ENCODE data around the gene CFHR5.

GRCh38 chr1:196997423-196997822 is 20.1 kb downstream of the CFHR5 start:
- TF ChIP-seq, protein P1, sequence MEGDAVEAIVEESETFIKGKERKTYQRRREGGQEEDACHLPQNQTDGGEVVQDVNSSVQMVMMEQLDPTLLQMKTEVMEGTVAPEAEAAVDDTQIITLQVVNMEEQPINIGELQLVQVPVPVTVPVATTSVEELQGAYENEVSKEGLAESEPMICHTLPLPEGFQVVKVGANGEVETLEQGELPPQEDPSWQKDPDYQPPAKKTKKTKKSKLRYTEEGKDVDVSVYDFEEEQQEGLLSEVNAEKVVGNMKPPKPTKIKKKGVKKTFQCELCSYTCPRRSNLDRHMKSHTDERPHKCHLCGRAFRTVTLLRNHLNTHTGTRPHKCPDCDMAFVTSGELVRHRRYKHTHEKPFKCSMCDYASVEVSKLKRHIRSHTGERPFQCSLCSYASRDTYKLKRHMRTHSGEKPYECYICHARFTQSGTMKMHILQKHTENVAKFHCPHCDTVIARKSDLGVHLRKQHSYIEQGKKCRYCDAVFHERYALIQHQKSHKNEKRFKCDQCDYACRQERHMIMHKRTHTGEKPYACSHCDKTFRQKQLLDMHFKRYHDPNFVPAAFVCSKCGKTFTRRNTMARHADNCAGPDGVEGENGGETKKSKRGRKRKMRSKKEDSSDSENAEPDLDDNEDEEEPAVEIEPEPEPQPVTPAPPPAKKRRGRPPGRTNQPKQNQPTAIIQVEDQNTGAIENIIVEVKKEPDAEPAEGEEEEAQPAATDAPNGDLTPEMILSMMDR (IDR thresholded peaks at IDR 0.05): no peak
- no peak for TF ChIP-seq BHLHE40 (IDR thresholded peaks at IDR 0.05; ENCODE audit: low read depth, low read length)
- no peak for TF ChIP-seq CHD4 (IDR thresholded peaks at IDR 0.05; ENCODE audit: borderline replicate concordance)

Data from A549 (cell line).